ENCODE data around the gene MED12.

DNA sequence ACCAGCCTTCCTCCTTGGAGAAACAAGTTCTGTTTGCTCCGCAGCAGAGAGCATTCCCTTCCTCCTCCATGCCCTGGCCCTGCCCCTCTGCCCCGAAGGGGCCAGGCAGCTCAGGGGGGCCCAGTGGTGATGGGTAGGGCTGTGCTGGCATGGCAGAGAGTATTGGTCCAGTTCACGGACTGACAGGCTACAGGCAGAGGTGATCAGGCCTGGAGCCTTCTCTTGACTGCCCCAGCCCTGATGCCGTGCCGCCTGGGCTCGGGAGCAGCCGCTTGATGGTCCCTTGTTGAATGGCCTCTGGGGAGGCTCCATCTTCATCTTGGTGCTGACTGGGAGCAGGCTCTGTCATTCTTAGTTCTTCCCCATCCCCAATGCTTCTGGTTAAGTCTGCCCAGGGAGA is 35.8 kb downstream of the MED12 start:
- TF ChIP-seq, protein P1, sequence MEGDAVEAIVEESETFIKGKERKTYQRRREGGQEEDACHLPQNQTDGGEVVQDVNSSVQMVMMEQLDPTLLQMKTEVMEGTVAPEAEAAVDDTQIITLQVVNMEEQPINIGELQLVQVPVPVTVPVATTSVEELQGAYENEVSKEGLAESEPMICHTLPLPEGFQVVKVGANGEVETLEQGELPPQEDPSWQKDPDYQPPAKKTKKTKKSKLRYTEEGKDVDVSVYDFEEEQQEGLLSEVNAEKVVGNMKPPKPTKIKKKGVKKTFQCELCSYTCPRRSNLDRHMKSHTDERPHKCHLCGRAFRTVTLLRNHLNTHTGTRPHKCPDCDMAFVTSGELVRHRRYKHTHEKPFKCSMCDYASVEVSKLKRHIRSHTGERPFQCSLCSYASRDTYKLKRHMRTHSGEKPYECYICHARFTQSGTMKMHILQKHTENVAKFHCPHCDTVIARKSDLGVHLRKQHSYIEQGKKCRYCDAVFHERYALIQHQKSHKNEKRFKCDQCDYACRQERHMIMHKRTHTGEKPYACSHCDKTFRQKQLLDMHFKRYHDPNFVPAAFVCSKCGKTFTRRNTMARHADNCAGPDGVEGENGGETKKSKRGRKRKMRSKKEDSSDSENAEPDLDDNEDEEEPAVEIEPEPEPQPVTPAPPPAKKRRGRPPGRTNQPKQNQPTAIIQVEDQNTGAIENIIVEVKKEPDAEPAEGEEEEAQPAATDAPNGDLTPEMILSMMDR (IDR thresholded peaks at IDR 0.05; ENCODE audit: insufficient read depth, low read depth, low read length): no peak
- no peak for TF ChIP-seq EZH2 (IDR thresholded peaks at IDR 0.05; ENCODE audit: insufficient read depth, low read length)

Data from astrocyte (in vitro differentiated cells and primary cell).